NCI-H128 (cell line): ENCODE measurements around the gene GPR162.
"Not testable (repeated sequence)": the region's sequence is repeated elsewhere in the genome, so short reads cannot be mapped to it uniquely, and the experiment has no call there.

ENCODE experiments used
- DNase-seq: peaks from one replicate; lab custom pipeline; 2025; ENCODE audit not compliant: unreplicated experiment; lab: John Stamatoyannopoulos, UW

Gene GPR162

DNA sequence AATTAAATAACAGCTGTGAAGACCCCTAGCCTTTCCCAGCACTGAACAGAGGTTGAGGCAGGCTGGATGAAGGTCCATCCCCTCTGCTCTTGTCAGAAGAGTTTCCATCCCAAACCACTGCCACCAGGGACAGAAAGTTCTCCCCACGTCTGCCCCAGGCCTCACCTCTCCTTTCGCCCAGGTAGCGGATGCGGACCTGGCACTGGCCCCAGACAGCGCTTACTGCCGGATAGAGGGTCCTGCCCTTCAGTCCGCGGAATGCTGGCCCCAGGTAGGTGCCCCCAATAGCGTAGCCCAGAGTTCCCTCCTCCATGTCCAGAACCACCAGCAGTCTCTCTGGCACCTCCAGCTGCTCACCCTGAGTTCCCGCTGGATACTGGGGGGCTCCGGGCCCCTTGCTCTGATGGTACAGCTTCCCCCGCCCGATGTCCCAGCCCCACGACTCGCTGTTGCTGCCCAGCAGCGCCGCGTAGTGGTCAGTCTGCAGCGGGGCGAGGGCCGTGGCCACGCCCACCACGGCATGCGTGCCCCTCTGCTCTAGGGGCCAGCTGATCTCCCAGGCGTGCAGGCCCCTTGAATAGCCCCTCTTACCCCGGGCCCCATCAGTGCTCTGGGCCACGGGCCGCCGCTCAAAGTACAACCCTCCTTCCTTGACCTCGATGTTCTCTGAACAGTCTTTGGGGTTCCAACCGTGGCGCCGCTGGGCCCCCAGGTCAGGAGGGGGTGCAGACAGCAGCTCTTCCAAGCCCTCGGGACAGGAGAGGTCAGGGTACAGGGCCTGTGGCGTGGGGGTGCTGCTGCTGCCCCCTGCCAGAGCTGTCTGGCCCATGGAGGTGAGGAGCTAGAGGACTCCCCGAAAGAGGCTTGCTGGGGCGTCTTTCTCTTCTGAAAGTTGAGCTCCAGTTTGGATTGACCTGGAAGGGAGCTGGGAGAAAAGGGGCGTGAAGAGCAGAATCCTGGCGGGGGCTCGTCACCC is 50.7 kb downstream of the GPR162 start:
- DNase-seq, result peak; percentile 75

DNA sequence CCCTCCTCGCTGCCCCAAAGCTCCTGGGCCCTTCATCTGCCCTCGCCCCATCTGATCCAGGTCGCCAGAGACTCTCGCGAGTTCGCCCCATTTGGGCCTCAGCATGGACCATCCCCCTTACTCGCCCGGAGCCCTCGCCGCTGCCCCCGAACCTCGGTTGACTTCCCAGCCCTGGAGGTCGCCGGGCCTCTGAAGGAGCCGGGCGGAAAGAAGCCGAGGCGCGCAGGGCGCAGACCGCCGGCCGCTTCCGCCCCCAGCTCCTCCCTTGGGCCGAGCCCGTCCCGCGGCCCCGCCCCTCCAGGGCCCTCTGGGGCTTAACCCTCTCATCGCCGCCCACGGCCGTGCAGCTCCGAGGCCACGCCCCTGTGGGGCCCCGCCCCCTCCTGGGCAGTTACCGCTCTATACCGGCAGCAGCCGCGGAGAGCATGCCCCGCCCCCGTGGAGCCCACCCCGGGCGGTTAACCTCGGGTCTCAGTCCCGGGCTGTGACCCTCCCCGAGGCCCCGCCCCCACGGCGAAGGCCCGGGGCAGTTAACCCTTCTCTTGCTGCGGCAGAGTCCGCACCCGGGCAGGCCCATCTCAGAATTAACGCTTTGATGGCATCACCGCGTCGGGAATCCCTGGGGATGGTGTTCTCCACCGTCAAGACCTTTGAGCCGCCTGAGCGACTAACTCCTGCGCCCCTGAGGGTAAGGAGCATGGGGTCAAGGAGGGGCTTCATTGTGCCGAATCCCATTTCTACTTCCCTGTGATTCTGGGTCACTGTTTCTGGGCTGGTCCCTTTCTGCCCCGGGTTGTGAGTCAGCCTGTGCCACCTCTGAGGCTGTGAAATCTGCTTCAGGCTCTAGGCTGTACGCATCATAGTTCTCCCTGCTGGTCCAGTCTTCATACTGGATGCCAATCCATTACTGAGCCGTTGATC is 51.7 kb downstream of the GPR162 start, which contains the start of gene SPSB2:
TSS of gene SPSB2 (minus strand) at position 210 of the 921 bp plus-strand sequence. CDS start 402 bp downstream, outside the sequence.
- DNase-seq, result peak; percentile 95

DNA sequence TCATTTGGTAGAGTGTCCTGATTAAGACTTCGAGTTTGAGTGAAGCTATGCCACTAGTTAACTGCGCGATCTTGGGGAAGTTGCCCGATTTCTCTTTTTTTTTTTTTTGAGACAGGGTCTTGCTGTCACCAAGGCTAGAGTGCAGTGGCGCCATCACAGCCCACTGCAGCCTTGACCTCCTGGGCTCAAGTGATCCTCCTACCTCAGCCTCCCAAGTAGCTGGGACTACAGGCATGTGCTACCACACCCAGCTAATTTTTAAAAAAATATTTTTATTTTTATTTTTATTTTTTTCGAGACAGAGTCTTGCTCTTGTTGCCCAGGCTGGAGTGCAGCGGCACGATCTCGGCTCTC is 52.4 kb downstream of the GPR162 start:
- DNase-seq, result not testable (repeated sequence)
